IPS-18c (cell line): ENCODE results near the gene SMC1B.

Experiments
- H3K4me3 ChIP-seq: 2 replicates; pipeline ENCODE4 v1.7.0; 2013; ENCODE audit warnings: low read depth, mild to moderate bottlenecking, low read length, moderate library complexity; ENCODE audit not compliant: insufficient read depth
- H3K9me3 ChIP-seq: one replicate; pipeline ENCODE4 v1.6.1; 2013; ENCODE audit warnings: mild to moderate bottlenecking, low read length, moderate library complexity; ENCODE audit not compliant: control insufficient read depth, insufficient read depth

SMC1B gene

DNA sequence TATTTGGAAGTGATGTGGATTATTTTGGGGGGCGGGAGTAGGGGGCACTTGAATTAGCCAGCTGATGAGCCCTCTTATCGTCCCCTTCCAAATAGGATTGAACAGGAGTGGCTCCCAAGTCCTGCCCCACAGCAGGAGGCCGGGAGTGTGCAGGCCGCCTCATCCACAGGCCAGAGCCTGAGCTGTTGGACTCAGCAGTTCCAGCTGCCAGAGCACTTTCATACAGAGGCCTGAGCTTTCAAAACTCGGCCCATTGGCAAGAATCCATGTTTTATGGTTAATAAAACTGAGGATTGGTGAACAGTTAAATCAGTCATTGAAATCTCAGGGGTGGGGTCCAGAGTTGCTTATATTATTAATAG, 94.1 kb downstream of the SMC1B start:
- H3K4me3 ChIP-seq, result no peak overlapping the region
- no peaks in the 10 kb centered on the region for H3K9me3 ChIP-seq

DNA sequence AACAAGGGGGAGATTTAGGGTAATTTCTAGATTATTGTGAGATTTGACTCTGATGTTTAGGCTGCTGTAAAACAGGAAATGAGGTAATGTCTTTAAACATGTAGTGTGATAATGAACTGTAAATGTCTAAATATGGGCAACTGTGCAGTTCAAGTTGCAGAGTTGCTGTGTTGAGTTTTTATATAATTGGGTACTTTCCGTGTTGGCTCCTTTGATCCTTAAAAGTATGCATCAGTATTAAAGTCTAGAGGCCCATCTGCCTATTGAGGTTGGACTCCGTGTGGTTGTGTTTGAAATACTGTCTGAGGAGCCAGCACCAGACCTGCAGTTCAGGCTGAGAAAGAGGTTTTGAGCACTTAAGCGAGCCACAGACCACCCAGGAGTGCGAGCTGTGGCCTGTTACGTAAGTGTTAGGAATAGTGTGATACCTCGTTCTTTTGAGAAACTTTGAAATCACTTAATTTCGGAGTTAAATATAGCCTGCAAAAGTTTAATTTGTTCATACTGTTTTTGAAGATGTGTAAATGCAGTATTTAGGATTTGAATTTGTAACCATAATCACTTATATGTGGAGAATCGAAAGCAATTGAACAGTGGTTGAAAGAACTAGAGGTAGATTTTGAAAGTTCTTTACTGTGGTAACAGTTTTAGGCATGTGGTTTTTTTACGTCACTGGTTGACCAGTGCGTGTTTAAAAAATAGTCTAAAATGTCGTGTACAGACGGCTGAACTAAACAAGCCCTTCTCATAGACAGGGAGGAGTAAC, 94.7 kb downstream of the SMC1B start:
- H3K4me3 ChIP-seq, result no peak overlapping the region

DNA sequence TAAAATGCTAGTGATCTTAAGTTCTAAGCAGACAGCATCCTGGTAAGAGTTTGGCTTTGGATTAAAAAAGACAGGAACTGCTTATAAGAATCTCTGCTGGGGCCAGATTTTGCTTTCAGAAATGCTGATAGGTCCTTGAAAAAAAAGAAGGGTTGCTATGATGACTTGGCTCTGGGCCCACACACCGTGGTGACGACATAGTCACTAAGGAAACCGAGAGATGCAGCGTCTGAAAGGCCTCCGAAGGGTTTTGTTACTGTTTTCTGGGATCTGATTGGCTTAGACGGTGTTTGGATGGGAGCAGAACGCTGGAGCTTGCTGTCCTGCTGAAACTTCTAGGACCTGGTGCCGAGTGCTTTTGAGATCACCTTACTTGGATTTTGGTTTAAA, 95.2 kb downstream of the SMC1B start:
- H3K9me3 ChIP-seq, result no peaks in the 10 kb centered on the region
- no peak overlapping the region for H3K4me3 ChIP-seq

More for the DNA sequence above, 94.7 kb downstream of the SMC1B start:
- H3K9me3 ChIP-seq, result no peaks in the 10 kb centered on the region

DNA sequence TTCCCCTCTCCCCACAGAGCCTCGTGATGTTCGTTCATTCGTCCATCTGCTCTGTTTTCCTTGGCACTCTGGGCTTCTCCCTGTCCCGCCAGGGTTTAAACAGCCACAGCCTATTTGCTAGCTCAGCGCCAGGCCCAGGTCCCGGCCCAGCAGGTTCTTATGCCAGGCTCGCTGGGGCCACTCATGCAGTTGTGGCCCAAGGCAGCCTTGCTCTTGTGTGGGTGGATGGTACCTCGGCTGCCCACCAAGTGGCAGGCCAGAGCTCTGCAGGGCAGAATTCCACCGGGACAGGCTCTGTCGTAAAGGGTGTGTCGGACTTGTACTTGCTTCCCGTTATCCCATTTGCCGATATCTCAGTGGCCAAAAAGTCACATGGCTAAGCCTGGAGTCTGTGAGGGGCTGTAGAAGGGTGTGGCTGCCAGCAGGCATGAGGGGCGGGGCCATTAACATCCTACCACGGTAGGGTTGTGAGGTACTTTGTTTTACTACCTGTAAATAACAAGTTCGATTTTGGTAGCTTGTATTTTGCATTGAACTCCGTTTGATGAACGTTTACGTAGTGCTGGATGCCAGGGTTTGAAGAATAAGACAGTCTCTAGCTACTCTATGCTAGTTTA, 95.7 kb downstream of the SMC1B start:
- Histone ChIP-seq H3K9me3 (no peaks in the 10 kb centered on the region), H3K4me3 (no peak overlapping the region)

DNA sequence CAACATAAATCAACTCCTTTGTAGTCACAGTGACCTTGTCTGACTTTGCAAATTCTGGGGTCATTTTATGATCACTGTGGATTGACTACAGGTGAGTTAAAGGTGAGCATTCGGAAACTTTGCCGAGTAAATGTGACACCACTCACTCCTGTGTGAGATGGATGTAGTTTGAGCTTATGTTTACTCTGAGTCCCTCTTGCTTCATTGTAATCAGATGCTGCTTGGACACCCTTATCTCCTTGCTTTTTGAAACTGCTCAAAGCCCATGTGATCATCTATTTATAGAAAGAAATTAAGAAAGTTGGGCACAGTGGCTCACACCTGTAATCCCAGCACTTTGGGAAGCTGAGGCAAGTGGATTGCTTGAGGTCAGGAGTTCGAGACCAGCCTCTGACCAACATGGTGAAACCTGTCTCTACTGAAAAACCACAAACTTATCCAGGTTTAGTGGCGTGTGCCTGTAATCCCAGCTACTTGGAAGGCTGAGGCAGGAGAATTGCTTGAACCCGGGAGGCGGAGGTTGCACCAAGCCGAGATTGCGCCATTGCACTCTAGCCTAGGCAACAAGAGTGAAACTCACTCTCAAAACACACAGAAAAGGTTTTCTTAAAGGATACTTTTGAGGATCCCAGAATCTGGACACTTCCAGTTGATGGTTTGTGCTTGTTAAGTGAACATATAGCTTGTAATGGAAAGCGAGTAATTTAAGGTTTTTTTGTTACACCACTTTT, 96.4 kb downstream of the SMC1B start:
- H3K4me3 ChIP-seq, result no peak overlapping the region
- H3K9me3 ChIP-seq, result no peaks in the 10 kb centered on the region

DNA sequence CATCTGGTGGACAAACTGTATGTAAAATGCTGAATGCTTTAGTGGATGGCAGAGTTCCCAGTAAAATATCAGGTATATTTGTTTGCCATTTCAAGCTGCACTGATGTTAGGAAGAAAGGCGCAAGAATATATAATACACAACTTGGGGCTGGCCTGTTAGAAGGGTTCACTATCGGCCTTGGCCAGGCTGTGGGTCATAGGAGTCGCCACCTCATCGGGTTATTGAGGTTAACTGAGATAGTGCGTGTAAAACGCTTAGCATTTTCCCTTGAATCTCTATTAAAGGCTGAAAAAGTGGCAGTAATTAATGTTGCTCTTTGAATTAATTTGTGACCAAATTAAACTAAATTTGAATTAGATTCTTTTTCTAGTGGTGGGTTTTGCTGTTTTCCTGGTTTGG, 98.6 kb downstream of the SMC1B start:
- Histone ChIP-seq H3K9me3 (no peaks in the 10 kb centered on the region), H3K4me3 (no peak overlapping the region)

DNA sequence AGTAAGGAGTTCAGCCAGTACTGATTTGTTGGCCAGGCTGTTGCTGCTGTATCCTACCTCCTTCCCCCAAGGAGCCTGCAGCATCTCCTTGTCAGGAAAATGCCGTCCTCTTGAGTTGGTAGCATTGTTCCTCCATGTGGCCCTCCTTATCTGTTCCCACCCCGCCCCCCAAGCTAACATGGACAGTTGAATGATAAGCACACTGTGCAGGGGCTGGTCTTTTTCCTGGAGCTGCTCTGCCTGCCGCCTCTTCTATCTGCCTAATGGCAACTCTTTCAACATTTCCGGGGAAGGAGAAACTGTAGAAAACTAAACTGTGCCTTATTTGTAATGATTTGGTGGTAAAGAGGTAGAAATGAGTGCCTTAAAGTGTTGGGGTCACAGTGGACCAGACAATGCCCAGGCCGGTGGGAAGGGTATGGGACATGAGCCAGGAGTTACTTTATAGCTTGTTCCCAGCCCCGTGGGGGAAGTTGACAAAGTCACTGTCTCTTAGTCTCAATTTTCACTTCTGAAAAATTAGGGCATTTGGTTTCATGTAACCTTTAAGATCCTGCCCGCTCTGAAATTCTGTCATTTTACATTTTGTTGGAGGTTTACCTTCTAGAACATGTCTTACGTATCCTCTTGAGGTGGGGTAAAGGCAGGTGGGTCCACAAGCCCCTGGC, 99.2 kb downstream of the SMC1B start:
- H3K4me3 ChIP-seq, result no peak overlapping the region
- H3K9me3 ChIP-seq, result no peaks in the 10 kb centered on the region

DNA sequence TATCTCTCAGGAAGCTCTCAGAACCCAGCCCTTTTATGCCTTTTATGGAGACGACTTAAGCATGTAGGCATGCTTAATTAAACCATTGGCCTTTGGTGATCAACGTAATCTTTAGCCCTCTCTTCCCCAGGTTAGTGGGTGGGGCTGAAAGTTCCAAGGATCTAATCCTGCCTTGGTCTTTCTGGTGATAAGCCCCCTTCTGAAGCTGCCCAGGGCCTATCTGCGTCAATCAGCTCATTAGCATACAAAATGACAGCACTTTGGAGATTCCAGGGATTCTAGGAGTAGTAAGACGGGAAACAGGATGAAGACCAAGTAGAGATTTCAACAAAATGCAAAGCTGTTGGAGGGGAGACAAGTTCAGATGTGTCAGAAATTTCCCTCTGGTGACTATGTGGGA, 100.5 kb downstream of the SMC1B start:
- H3K9me3 ChIP-seq, result no peaks in the 10 kb centered on the region
- no peak overlapping the region for H3K4me3 ChIP-seq

DNA sequence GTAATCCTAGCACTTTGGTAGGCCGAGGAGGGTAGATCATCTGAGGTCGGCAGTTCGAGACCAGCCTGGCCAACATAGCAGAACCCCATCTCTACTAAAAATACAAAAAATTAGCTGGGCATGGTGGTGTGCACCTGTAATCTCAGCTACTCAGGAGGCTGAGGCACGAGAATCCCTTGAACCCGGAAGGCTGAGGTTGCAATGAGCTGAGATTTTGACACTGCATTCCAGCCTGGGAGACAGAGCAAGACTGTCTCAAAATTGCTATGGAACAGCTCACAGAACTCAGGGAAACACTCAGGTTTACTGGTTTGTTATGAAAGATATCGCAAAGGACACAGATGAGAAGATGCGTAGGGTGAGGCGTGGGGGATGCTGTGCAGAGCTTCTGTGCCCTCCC, 101.0 kb downstream of the SMC1B start:
- Histone ChIP-seq H3K9me3 (no peaks in the 10 kb centered on the region), H3K4me3 (no peak overlapping the region)

DNA sequence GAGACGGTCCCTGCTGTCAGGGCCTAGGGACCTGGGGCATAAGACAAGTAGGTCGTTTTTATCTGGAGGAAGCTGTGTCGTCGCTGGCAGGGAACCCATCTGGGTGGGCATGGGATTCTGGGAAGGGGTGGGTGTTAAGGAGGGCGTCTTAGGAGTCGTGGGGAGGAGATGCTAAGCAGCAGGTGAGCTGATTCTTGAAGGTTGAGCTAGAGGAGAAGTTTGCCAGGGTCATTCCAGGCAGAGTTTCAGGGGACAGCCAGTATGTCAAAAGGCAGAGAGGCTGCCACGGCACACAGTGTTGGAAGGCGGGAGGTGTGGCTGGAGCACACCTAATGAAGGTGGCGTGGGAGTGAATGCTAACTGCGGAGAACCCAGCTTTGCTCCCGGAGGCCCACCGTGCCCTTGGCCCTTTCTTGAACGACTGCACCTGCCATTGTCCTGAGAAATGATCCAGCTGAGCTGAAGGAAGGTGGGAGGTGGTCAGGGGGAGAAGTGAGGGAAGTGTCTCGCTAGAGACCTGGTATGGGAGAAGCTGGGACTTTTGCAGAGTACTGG, 102.3 kb downstream of the SMC1B start:
- H3K9me3 ChIP-seq, result no peaks in the 10 kb centered on the region
- peak overlapping the region; percentile 80 for H3K4me3 ChIP-seq

DNA sequence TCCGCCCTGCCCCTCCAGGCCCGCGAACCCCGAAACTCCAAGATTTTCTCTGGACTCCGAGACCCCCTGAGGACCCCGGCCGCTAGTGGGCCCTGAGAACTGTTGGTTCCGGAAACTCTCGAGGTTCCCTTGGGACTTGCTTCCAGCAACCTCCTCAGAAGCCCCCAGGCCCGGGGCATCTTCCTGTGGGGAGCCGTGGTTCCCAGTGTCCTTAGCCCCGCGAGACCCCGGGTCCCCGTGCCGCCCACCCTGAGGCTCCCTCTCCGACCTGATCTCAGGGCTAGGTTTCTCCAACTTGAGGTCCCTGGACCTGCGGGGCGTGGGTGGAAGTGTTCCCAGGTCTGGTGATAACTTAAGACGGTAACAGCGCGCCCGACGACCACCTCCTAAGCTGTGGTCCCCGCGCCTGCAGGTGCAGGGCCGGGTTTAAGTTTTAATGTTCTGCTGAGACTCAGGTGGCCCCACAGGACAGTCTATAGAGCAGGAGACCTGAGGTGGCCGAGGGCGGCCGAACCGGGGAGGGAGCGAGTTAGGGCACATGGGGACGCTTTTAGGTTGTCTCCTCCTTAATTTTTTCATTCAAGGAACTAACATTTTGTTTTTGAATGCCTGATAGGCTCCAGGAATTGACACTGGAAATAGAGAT, 102.9 kb downstream of the SMC1B start:
- peak overlapping the region; percentile 80 for H3K4me3 ChIP-seq

DNA sequence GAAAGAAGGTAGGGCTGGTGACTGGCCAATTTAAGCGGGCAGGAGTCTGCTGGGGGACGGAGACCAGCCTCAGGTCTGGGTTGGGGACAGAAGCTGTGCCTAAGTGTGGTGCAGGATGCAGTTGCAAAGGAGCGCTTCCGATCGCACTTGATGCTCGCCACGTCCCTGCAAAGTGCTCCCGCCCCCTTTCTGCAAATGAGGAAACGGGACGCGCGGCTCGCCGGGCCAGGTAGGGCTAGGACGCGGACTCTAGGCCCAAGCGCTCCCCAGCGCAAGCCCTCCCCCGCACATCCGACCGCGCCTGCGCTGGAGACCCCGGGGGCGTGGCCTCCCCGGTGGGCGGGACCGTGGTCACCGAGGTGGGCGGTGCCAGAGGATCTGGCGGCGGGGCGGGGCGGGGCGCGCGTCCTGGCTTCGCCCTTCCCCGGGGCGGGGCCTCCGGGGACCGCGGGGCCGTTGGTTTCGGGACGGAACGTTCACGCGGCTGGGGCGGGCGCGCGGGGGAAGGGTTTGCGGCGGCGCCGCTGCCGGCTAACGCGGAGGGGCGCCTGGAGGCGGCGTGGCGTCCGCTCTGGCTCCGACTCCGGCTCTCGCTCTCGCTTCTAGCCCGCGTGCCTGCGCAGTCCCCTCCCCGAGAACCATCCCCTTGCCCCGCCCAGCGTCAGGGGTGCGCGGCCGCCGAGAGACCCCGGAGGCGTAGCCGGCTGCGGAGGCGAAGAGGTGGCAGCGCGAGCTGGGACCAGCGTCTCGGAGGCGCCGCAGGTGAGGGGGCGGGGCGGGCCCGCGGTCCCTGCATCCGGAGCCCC, 103.8 kb downstream of the SMC1B start, which contains the start of gene FAM118A:
TSS of gene FAM118A (plus strand) at position 513 of the 806 bp plus-strand sequence. CDS start 12,446 bp downstream, outside the sequence.
- peak within 1 kb of the TSS; percentile 80 for H3K4me3 ChIP-seq
- H3K9me3 ChIP-seq, result no peaks in the 10 kb centered on the region

More for the DNA sequence above, 102.9 kb downstream of the SMC1B start:
- H3K9me3 ChIP-seq, result no peaks in the 10 kb centered on the region

DNA sequence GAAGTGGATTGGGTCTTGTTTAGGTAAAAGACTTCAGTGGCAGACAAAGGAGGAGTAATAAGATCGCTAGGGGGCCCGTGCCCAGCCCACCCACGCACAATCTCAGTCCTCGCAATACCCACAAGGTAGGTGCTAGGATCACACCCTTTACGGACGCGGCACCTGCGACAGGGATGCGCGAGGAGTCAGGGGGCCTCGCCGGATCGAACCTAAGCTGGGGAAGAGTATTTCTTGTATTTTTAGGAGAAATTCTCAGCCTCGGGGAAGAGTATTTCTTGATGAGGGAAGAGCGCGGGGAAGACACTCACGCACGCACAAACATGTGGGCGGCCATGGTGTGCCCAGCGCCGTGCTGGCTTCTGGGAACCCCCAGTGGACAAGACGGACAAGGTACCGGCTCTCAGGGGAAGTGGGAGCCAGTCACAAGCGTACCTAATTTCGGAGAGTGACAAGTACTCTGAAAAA, 104.4 kb downstream of the SMC1B start:
- Histone ChIP-seq H3K9me3 (no peaks in the 10 kb centered on the region), H3K4me3 (peak overlapping the region; percentile 63)

DNA sequence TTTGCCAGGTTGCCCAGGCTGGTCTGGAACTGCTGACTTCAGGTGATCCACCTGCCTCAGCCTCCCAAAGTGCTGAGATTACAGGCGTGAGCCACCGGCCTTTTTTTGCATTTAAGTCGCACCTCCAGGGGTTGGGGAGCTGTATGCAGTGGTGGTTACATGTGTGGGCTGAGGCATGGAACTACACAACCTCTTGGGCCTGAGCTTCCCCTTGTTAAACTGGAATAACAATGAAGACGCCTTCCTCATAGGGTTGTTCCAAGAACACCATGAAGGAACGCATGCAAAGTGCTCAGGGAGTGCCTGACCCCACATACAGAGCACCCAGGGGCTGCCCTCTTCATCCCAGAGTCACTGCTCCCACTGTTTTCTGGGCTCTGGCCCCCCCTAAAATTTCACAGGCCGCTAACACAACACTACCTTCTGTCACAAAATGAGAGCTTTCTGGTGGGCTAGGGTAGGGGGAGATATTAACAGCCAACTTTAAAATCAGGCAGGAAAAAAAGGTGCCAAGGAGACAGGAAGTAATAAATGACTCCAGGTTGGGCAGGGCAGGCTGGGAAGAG, 104.9 kb downstream of the SMC1B start:
- Histone ChIP-seq H3K9me3 (no peaks in the 10 kb centered on the region), H3K4me3 (no peak overlapping the region; the same call in 1 of the 2 replicates)

DNA sequence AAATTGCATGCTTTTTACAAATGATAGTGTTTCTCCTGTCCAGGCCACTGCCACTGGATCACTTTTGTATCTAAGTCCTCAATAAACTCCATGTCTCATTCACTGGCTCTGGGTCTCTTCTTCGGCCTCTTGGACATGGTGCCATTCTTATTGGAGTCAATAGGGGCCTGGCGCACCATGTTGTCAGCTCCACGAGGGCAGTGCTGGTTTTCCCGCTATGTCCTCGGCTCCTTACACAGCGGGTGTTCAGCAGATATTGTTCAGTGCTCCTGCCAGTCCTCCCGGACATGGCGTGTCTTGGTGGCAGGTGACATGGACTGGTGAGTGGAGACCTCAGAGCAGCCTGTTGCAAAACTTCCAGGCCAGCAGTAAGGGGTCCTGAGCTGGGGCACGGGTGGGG, 107.3 kb downstream of the SMC1B start:
- no peak overlapping the region for H3K4me3 ChIP-seq
- no peaks in the 10 kb centered on the region for H3K9me3 ChIP-seq
